CD4-positive, CD25-positive, alpha-beta regulatory T cell (primary cell): ENCODE results near the gene SCART1. TPM values are rescaled to one million over a fixed set of nuclear protein-coding genes. Genes with fewer than 3 reads are reported as not detected.
A peak's percentile ranks its signal among the peaks of the same experiment; 100 is the strongest.

Experiments used
- ATAC-seq, 2 donors: fragments of 150-1000 bp; cut with Tn5 transposase; one replicate each; pipeline ENCODE4 v1.10.0; 2021; ENCODE audit warnings: low read depth in 2 of 2, moderate number of reproducible peaks in 2 of 2, moderate library complexity in 1 of 2
- DNase-seq, 3 donors: peaks; one replicate each; pipeline versions ENCODE4 v3.0.0 to v3.0.0-alpha.2; 2012 to 2022; ENCODE audit warnings: mixed read lengths in 1 of 3
- H3K27ac ChIP-seq: one replicate; pipeline ENCODE4 v1.7.0; 2013; ENCODE audit warnings: mild to moderate bottlenecking, low read length; ENCODE audit not compliant: insufficient read depth, poor library complexity, severe bottlenecking
- H3K27me3 ChIP-seq: one replicate; pipeline ENCODE4 v1.7.0; 2013; ENCODE audit warnings: low read length; ENCODE audit not compliant: control insufficient read depth, insufficient read depth
- H3K36me3 ChIP-seq: one replicate; pipeline ENCODE4 v1.7.0; 2013; ENCODE audit warnings: mild to moderate bottlenecking, low read length, moderate library complexity; ENCODE audit not compliant: control insufficient read depth, insufficient read depth
- H3K4me1 ChIP-seq: 2 replicates; pipeline ENCODE4 v1.7.0; 2013; ENCODE audit warnings: mild to moderate bottlenecking, low read length; ENCODE audit not compliant: insufficient read depth, control insufficient read depth, poor library complexity, severe bottlenecking
- H3K4me3 ChIP-seq: one replicate; pipeline ENCODE4 v1.7.0; 2013; ENCODE audit warnings: low read depth, mild to moderate bottlenecking, low read length, moderate library complexity
- H3K9me3 ChIP-seq, 2 experiments: 1 replicate in 1 of 2; 2 replicates in 1 of 2; pipeline ENCODE4 v1.7.0; 2013; ENCODE audit warnings: low read length in 2 of 2, mild to moderate bottlenecking in 1 of 2, moderate library complexity in 1 of 2; ENCODE audit not compliant: control insufficient read depth in 2 of 2
- H3K27ac Mint-ChIP-seq, 3 donors: one replicate each; pipeline ENCODE4 v1.8.0; 2020 to 2022; ENCODE audit warnings: mild to moderate bottlenecking in 3 of 3, mixed read lengths in 3 of 3, moderate library complexity in 2 of 3
- H3K27me3 Mint-ChIP-seq: one replicate; pipeline ENCODE4 v1.8.0; 2022; ENCODE audit warnings: mild to moderate bottlenecking, mixed read lengths
- H3K36me3 Mint-ChIP-seq: one replicate; pipeline ENCODE4 v1.8.0; 2020; ENCODE audit warnings: mixed read lengths
- H3K4me1 Mint-ChIP-seq, 4 donors: one replicate each; pipeline ENCODE4 v1.8.0; 2020 to 2022; ENCODE audit warnings: mixed read lengths in 4 of 4, mild to moderate bottlenecking in 1 of 4
- H3K4me3 Mint-ChIP-seq, 4 donors: one replicate each; pipeline ENCODE4 v1.8.0; 2020 to 2022; ENCODE audit warnings: mild to moderate bottlenecking in 4 of 4, mixed read lengths in 4 of 4, moderate library complexity in 3 of 4
- H3K9me3 Mint-ChIP-seq, 7 donors: one replicate each; pipeline ENCODE4 v1.8.0; 2020 to 2022; ENCODE audit warnings: mixed read lengths in 7 of 7, mild to moderate bottlenecking in 3 of 7, moderate library complexity in 2 of 7
- polyA plus RNA-seq, 4 donors: library from polyadenylated mRNA; unstranded; fragments of 300-500 nt; fragmentation: Illumina TruSeq; gene quantifications; one replicate each; pipeline ENCODE4 v1.2.3, GENCODE V29; 2021
- total RNA-seq: library from RNA; stranded (reverse); gene quantifications from one replicate; pipeline ENCODE4 v1.2.3, GENCODE V29; 2022

The SCART1 gene
- total and polyA plus RNA-seq, 5 donors from 2014 or later = 0.03 to 5.6 (median 0.29) TPM; not detected in 2

GRCh38 chr10:133418289-133418993, 35.3 kb upstream of the SCART1 start:
- Histone ChIP-seq H3K27me3 (no peaks in the 10 kb centered on the region), H3K4me1 (no peaks in the 10 kb centered on the region), H3K4me3 (no peak overlapping the region), H3K36me3 (peaks cover 8% of the 10 kb centered on the region), H3K9me3 (no peaks in the 10 kb centered on the region), H3K27ac (no peak overlapping the region)
- H3K4me1 Mint-ChIP-seq = peaks cover 0 to 4% (median 2%) of the 10 kb centered on the region in 4 donors
- no peak overlapping the region for H3K4me3 Mint-ChIP-seq
- ATAC-seq = no peak
- peaks cover 6% of the 10 kb centered on the region for H3K27me3 Mint-ChIP-seq
- DNase-seq = no peak
- H3K9me3 Mint-ChIP-seq = peaks cover 0 to 7% (median 1%) of the 10 kb centered on the region in 7 donors
- H3K27ac Mint-ChIP-seq = no peak overlapping the region
- peaks cover 27% of the 10 kb centered on the region for H3K36me3 Mint-ChIP-seq

GRCh38 chr10:133419211-133419950, 34.4 kb upstream of the SCART1 start:
- peaks cover 6% of the 10 kb centered on the region for H3K27me3 Mint-ChIP-seq
- H3K27ac Mint-ChIP-seq = no peak overlapping the region
- peaks cover 5% of the 10 kb centered on the region for H3K36me3 ChIP-seq
- peaks cover 0 to 7% (median 2%) of the 10 kb centered on the region in 4 donors for H3K4me1 Mint-ChIP-seq
- ATAC-seq (no peak), DNase-seq (no peak)
- no peaks in the 10 kb centered on the region for H3K4me1 ChIP-seq
- H3K4me3 Mint-ChIP-seq = peak overlapping the region in 2 of 4 donors; percentile 23 to 60
- no peak overlapping the region for H3K4me3 ChIP-seq
- no peak overlapping the region for H3K27ac ChIP-seq
- H3K9me3 ChIP-seq = no peaks in the 10 kb centered on the region
- H3K9me3 Mint-ChIP-seq = peaks cover 0 to 5% (median 0%) of the 10 kb centered on the region in 7 donors
- no peaks in the 10 kb centered on the region for H3K27me3 ChIP-seq
- H3K36me3 Mint-ChIP-seq = peaks cover 25% of the 10 kb centered on the region

GRCh38 chr10:133420028-133420427, 33.7 kb upstream of the SCART1 start:
- Histone ChIP-seq H3K4me3 (no peak overlapping the region), H3K4me1 (no peaks in the 10 kb centered on the region), H3K27ac (no peak overlapping the region), H3K36me3 (peaks cover 5% of the 10 kb centered on the region), H3K27me3 (no peaks in the 10 kb centered on the region), H3K9me3 (no peaks in the 10 kb centered on the region)
- Mint-ChIP-seq H3K27me3 (peaks cover 6% of the 10 kb centered on the region), H3K4me1 (peaks cover 0 to 7% (median 2%) of the 10 kb centered on the region in 4 donors), H3K36me3 (peaks cover 22% of the 10 kb centered on the region), H3K9me3 (peaks cover 0 to 5% (median 0%) of the 10 kb centered on the region in 7 donors), H3K4me3 (no peak overlapping the region), H3K27ac (no peak overlapping the region)
- DNase-seq (no peak), ATAC-seq (no peak)

- DNase-seq (no peak), ATAC-seq (no peak)
- H3K4me3 Mint-ChIP-seq = peak overlapping the region in 1 of 4 donors; percentile 54
- H3K36me3 ChIP-seq = peaks cover 2% of the 10 kb centered on the region
- no peaks in the 10 kb centered on the region for H3K4me1 ChIP-seq
- no peak overlapping the region for H3K27ac Mint-ChIP-seq
- H3K4me1 Mint-ChIP-seq = peaks cover 0 to 7% (median under 1%) of the 10 kb centered on the region in 4 donors
- H3K4me3 ChIP-seq = no peak overlapping the region
- peaks cover 6% of the 10 kb centered on the region for H3K27me3 Mint-ChIP-seq
- no peaks in the 10 kb centered on the region for H3K9me3 ChIP-seq
- no peaks in the 10 kb centered on the region for H3K27me3 ChIP-seq
- H3K36me3 Mint-ChIP-seq = peaks cover 17% of the 10 kb centered on the region
- H3K9me3 Mint-ChIP-seq = peaks cover 0 to under 1% (median 0%) of the 10 kb centered on the region in 7 donors
- H3K27ac ChIP-seq = no peak overlapping the region
Measured at GRCh38 chr10:133420579-133420978, 33.2 kb upstream of the SCART1 start.

GRCh38 chr10:133421336-133422222, 32.2 kb upstream of the SCART1 start:
- Histone ChIP-seq H3K27me3 (no peaks in the 10 kb centered on the region), H3K4me1 (no peaks in the 10 kb centered on the region), H3K36me3 (no peaks in the 10 kb centered on the region), H3K4me3 (no peak overlapping the region), H3K9me3 (no peaks in the 10 kb centered on the region), H3K27ac (no peak overlapping the region)
- peak overlapping the region in 1 of 3 donors; percentile 14 for H3K27ac Mint-ChIP-seq
- H3K27me3 Mint-ChIP-seq = peaks cover 6% of the 10 kb centered on the region
- ATAC-seq = no peak
- no peak for DNase-seq
- H3K4me1 Mint-ChIP-seq = peaks cover 0 to 7% (median 0%) of the 10 kb centered on the region in 4 donors
- H3K36me3 Mint-ChIP-seq = peaks cover 10% of the 10 kb centered on the region
- no peaks in the 10 kb centered on the region for H3K9me3 Mint-ChIP-seq
- H3K4me3 Mint-ChIP-seq = peak overlapping the region in 2 of 4 donors; percentile 35 to 43

GRCh38 chr10:133422223-133422806, 31.4 kb upstream of the SCART1 start:
- no peaks in the 10 kb centered on the region for H3K9me3 Mint-ChIP-seq
- no peak overlapping the region for H3K27ac Mint-ChIP-seq
- Histone ChIP-seq H3K36me3 (no peaks in the 10 kb centered on the region), H3K4me3 (no peak overlapping the region), H3K4me1 (no peaks in the 10 kb centered on the region), H3K27me3 (no peaks in the 10 kb centered on the region), H3K9me3 (no peaks in the 10 kb centered on the region), H3K27ac (no peak overlapping the region)
- peak overlapping the region in 2 of 4 donors; percentile 7 to 43 for H3K4me3 Mint-ChIP-seq
- H3K27me3 Mint-ChIP-seq = peaks cover 6% of the 10 kb centered on the region
- H3K36me3 Mint-ChIP-seq = peaks cover 10% of the 10 kb centered on the region
- peaks cover 0 to 7% (median 0%) of the 10 kb centered on the region in 4 donors for H3K4me1 Mint-ChIP-seq
- ATAC-seq (no peak), DNase-seq (no peak)
